Umbilical cord (tissue), 2 donors: Measurements from ENCODE around the gene PDE6D. TPM values are rescaled to one million over a fixed set of nuclear protein-coding genes. Genes with fewer than 3 reads are reported as not detected.

Experiments used
- DNase-seq: peaks from one replicate; pipeline ENCODE4 v3.0.0-alpha.2; 2015; ENCODE audit warnings: low spot score
- total RNA-seq: library from RNA; depleted of rRNA; stranded (reverse); fragments of >200 nt; gene quantifications from one replicate; pipeline ENCODE4 v1.2.3, GENCODE V29; 2014; ENCODE audit warnings: low replicate concordance; ENCODE audit not compliant: insufficient read depth

The PDE6D gene
- total RNA-seq, 1 donor from 2014 or later, result 13.5 TPM

GRCh38 chr2:231707927-231708772 is 72.9 kb downstream of the PDE6D start, which contains the start of gene PTMA:
Gene PTMA, plus strand, starts transcription at chr2:231708525. Its CDS starts 182 bp downstream, at chr2:231708707.
- DNase-seq, result peak; percentile 100

- DNase-seq, result no peak
These were observed 73.5 kb downstream of the PDE6D start for GRCh38 chr2:231707625-231707926.

- DNase-seq, result peak; percentile 99
These were observed 74.1 kb downstream of the PDE6D start for GRCh38 chr2:231706731-231707624.

GRCh38 chr2:231704017-231704416 is 77.1 kb downstream of the PDE6D start:
- DNase-seq, result no peak

- DNase-seq, result peak; percentile 72
These were observed 79.4 kb downstream of the PDE6D start for GRCh38 chr2:231701456-231702373.

GRCh38 chr2:231699006-231699405 is 82.1 kb downstream of the PDE6D start:
- DNase-seq, result no peak

- DNase-seq, result no peak
These were observed 85.1 kb downstream of the PDE6D start for GRCh38 chr2:231696004-231696367.

GRCh38 chr2:231693956-231694355 is 87.1 kb downstream of the PDE6D start:
- no peak for DNase-seq

- DNase-seq, result no peak
These were observed 88.2 kb downstream of the PDE6D start for GRCh38 chr2:231692847-231693246.

GRCh38 chr2:231691251-231691772 is 89.8 kb downstream of the PDE6D start:
- DNase-seq, result no peak

- no peak for DNase-seq
These were observed 91.8 kb downstream of the PDE6D start for GRCh38 chr2:231689124-231689893.

GRCh38 chr2:231688719-231689118 is 92.4 kb downstream of the PDE6D start:
- DNase-seq, result no peak

- no peak for DNase-seq
These were observed 93.1 kb downstream of the PDE6D start for GRCh38 chr2:231687961-231688360.

- no peak for DNase-seq
These were observed 93.8 kb downstream of the PDE6D start for GRCh38 chr2:231687133-231687852.

GRCh38 chr2:231686192-231687100 is 94.6 kb downstream of the PDE6D start:
- DNase-seq, result no peak

GRCh38 chr2:231685349-231686191 is 95.5 kb downstream of the PDE6D start:
- no peak for DNase-seq

- no peak for DNase-seq
These were observed 96.5 kb downstream of the PDE6D start for GRCh38 chr2:231684314-231685223.
